ENCODE results near the gene ITGA2.

The ITGA2 gene

GRCh38 chr5:52989781-52990527 is 802 bp downstream of the ITGA2 start:
- DNase-seq: peak; percentile 40

DNA sequence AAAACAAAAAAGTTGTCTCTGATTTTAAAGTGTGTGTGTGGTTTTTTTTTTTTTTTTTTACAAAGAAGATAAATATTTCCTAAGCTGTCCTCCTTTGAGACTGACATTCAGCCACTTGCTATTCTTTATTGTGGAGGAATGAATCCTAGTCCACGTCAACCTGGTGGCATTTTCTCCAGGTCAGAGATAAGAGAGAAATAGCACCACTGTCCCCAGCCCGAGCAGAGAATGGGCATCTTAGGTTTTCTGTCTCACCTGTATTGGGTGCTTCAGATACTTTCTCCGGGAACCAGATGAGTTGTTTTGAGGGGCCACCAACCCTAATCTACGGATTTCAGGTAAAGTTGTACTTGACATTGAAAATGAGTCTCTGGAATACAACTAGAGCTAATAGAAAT is 1.4 kb downstream of the ITGA2 start:
- no peak for DNase-seq

- DNase-seq: no peak
Observed at GRCh38 chr5:52993367-52993766, 4.2 kb downstream of the ITGA2 start.

DNA sequence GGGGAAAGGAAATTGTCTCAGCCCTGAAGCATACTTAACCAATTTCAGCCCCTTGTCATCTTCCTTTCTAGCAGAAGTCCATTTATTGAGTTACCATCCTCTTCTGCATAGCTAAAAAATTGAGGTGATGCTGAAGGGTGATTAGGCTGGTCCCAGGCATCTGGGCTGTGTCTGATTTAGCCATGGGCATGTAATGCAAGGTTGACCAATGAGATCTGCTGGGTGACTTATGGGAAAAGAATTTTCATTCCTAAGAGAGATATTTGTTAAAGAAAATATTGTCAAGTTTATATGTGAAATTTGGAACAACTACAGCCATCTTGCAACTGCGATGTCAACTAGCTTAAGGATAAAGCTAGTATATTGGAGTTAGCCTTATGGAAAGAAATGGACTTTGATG is 5.1 kb downstream of the ITGA2 start:
- DNase-seq: no peak

DNA sequence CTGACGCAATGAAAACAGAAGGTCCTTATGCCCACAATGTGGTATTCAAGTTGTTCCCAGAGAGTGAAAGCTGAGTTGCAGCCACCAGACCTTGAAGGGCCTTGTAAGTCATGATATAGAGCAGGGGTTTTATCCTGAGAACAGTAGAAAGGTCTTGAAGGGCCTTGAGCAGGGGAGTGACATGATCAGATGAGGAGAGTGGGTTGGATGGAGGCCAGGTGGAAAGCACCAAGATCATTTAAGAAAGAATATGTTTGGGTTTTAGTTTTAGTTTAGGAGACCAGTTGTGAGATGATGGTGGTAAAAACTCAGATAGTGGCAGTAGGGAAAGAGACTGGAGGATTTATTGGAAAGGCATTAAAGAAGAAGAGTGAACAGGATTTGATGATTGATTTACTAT is 5.9 kb downstream of the ITGA2 start:
- no peak for DNase-seq

DNA sequence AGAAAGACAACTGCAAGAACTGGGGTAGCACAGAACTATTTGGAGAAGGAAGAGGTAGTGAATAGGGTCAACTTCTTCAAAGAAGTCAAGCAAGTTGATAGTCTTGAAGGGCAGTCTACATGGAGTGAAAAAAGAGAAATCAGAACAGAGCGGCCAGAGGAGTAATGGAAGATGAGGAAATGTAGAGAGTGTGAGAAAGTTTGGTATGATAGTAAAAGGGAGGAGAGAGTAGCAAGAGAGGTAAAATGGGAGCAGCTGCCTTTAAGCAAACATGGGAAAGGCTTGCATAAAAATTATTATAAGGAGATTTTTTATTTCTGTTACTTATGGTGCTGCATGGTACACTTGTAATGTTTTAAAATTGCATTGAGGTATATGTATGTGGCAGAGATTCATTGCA is 6.8 kb downstream of the ITGA2 start:
- no peak for DNase-seq

DNA sequence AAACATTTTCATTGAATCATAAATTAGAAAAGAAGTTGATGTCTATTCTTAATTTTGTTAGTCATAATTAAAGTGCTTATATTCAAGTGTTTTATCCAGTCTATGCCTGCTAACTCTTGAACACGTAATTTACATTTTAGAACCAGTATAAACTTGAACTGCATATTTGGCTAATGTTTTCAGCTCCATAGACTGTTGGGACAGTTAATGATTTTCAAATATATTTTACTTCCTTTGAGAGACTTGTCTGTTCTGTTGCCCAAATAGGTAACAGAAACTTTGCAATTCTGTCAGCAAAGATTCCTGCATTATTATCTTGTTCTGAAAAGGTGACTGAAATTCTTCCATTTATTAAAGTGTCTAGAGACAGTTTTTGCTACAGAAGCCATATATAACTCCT is 7.8 kb downstream of the ITGA2 start:
- DNase-seq: no peak

DNA sequence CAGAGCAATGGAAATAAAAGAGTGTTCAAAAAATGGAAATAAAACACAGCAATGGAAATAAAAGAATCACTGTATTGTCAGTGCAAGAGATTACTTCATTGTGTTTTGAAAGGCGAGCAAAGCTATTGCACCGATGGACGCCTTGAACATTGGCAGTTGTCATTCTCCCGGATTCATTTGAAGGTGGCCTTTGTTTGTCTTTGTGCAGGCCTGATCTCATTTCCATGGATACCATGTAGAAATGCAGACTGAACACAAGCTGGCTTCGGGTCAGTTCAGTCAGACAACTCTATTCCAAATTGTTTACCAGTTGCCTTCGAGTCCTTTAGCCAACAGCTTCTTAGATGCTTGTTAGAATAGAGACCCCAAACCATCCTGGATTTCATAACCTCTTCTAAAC is 8.3 kb downstream of the ITGA2 start:
- no peak for DNase-seq

DNA sequence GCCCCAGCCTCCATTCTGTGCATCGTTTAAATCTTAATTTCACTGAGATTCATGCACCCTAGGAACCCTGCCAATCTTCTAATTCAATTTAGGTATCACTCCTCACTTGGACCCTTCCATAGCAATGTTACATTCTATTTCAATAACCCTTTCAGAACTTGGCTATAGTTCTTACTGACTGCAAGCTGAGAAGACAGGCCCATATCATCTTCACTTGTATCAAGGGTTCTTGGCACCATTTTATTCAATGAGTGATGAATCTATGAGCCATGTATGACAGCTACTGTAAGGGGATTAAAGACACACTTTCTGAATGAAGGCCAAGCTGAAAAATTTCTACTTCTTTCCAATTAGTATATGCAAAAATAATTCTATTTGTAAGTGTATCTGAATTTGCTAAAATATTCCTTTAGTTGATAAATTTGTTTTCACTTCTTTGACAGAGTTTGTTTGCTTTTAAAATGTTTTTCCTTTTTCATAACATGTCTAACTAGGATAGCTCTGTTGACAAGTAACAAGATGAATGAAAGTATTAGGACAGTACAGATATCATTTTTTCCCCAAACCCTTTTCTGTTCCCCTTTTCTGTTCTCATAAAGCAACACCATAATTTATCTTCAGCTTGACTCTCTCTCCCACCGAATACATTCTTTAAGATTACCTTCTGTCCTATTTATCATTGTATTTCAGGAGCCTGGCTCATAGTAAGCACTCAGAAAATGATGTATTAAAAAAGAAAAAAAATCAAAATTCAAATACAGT is 9.6 kb downstream of the ITGA2 start:
- DNase-seq: no peak

GRCh38 chr5:52999344-52999949 is 10.3 kb downstream of the ITGA2 start:
- no peak for DNase-seq

- no peak for DNase-seq
Observed at GRCh38 chr5:53001541-53001940, 12.4 kb downstream of the ITGA2 start.

DNA sequence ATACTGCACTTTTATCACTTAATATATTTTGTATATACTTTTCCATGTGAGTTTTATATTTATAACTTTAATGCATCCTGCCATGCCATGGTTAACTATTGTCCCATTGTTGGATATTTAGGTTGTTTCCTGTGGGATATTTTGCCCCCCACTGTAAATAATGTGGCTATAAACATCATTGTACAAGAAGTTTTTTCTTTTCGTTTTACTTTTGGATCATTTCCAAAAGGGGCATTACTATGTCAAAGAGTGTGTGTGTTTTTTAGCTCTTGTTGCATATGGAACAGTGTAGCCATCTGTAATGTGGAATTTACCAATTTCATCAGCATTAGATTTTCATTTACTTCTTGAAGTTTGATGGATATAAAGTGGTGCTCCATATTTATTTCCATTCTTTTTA is 13.3 kb downstream of the ITGA2 start:
- no peak for DNase-seq

DNA sequence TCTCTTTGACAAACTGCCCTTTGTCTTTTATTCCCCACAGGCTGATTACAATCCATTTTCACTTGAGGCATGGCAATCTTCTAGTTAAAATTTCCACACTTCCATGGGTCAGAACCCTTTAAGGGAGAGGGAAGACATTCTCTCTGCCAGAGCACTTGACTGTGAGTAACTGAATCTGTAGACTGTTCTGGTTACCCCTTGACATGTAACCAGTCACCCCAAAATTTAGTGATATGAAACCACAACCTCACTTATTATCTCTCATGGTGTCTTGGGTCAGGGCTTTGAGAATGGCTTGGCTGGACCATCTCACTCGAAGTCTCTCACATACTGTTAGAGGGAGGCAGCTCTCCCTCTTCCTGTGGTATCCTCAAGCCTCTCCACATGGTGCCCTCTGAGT is 14.0 kb downstream of the ITGA2 start:
- DNase-seq: no peak

DNA sequence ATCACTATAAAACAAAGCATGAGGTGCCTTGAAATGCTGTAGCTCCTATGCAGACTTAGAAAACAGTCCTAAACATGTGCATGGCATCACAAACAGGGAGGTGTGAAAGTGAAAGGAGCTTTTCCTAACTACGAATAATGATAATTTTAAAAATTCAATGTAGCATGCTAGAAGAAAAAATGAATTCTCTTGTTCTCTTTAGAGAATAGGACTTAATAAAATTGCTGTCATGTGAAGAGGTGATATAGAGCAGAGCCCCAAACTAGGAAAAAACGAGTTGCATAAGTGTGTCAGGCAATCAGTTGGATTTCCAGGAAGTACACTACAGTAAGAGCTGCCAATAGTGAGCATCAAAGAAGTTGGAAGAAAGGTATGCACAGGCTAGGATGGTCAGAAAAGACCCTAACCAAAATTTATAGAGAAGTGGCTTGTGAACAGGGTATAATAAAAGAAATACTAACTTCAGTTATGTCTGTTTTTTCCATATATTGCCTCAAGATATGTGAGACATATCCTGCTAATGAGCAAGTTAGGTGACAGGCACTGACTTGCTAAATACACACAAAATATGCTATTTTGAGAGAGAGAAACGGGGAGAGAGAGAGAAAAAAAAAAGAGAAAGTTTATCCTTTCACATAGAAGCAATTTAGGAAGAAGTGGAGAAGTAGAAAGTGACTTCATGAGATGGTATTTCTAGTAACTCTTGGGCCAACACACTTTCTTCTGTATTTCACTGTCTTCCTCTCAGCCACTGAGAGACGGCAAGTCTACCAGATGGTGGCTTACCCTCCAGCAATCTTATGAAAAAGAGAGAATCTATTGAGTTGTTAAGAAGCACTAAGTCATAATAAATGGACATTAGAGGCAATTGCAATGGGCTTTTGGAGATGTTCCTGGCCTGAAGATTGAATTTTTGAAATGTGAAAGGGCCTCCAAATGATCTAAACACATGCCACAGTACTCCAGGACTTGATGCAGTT is 18.0 kb downstream of the ITGA2 start:
- DNase-seq: no peak

DNA sequence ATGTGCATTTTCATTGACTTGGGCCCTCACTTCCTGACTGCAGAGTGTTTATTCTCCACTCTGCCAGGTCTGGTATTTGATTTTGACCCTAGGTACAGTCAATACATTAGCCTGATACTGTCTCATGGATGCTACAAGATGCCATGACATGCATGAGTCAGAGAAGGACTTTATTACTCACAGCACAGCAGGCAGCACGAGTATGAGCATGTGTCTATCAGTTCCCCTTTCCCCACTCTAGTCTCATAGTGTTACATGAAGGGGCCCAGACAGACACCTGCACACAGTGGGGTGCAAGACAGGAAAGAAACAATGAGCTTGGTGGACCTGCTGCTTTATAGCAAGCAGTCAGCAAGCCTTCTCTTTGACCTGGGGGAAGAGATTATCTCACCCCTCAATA is 19.6 kb downstream of the ITGA2 start:
- no peak for DNase-seq

GRCh38 chr5:53009816-53010215 is 20.7 kb downstream of the ITGA2 start:
- DNase-seq: no peak

- no peak for DNase-seq
Observed at GRCh38 chr5:53010814-53011213, 21.7 kb downstream of the ITGA2 start.

DNA sequence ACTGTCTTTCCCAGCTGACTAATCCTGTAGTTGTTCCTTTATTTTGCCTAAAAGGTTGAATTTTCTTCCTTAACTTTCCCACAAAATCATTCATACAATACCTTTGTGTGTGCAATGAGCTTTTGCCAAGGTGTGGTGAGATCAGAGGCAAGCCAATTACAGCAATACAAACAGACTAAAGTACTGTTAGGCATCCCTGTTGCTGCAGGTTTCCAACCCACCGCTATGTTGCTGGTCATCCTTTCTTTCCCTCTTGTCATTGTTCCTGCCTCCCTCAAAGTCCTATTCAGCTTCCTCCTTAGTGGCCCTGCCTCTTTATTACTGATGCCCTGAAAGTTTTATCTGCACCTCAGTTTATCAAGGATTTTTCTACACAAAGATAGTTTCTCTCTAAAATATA is 22.1 kb downstream of the ITGA2 start:
- no peak for DNase-seq

DNA sequence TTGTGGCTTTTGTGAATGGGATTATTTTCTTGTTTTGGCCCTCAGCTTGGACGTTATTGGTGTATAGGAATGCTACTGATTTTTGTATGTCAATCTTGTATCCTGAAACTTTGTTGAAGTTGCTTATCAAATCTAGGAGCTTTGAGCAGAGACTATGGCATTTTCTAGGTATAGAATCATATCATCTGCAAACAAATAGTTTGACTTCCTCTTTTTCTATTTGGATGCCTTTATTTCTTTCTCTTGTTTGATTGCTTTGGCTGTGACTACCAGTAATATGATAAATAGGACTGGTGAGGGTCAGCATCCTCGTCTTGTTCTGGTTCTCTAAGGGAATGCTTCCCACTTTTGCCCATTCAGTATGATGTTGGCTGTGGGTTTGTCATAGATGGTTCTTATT is 24.7 kb downstream of the ITGA2 start:
- DNase-seq: no peak

- no peak for DNase-seq
Observed at GRCh38 chr5:53017383-53017782, 28.2 kb downstream of the ITGA2 start.

- no peak for DNase-seq
Observed at GRCh38 chr5:53017794-53018391, 28.7 kb downstream of the ITGA2 start.

DNA sequence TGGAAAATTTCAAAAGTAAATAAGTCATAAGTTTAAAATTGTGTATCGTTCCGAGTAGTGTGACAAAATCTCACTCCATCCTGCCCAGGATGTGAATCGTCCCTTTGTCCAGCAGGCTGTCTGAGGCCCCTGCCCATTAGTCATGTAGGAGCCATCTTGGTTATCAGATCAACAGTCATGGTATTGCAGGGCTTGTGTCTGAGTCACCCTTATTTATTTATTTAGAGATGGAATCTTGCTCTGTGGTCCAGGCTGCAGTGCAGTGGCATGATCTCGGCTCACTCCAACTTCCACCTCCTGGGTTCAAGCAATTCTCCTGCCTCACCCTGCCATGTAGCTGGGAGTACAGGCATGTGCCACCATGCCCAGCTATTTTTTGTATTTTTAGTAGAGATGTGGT is 30.2 kb downstream of the ITGA2 start:
- DNase-seq: no peak
